GM18951 (cell line): ENCODE measurements around the gene ZCCHC7.
A peak's percentile ranks its signal among the peaks of the same experiment; 100 is the strongest.
"Not testable (repeated sequence)": the region's sequence is repeated elsewhere in the genome, so short reads cannot be mapped to it uniquely, and the experiment has no call there.

Source experiments
- POLR2A ChIP-seq: IDR thresholded peaks from 4 replicates; pipeline ENCODE4 v1.6.1; 2011; ENCODE audit warnings: mild to moderate bottlenecking; ENCODE audit not compliant: insufficient read length, insufficient read depth; ENCODE audit errors: extremely low read depth
- in situ Hi-C: fragments of 300-500 bp; cut with MboI; formaldehyde crosslinking; loops from one replicate; pipeline ENCODE4 v1.12.0; 2022; ENCODE audit warnings: low sequenced_read_pairs, mixed read lengths, inconsistent platforms; ENCODE audit not compliant: unreplicated experiment

Gene ZCCHC7

DNA sequence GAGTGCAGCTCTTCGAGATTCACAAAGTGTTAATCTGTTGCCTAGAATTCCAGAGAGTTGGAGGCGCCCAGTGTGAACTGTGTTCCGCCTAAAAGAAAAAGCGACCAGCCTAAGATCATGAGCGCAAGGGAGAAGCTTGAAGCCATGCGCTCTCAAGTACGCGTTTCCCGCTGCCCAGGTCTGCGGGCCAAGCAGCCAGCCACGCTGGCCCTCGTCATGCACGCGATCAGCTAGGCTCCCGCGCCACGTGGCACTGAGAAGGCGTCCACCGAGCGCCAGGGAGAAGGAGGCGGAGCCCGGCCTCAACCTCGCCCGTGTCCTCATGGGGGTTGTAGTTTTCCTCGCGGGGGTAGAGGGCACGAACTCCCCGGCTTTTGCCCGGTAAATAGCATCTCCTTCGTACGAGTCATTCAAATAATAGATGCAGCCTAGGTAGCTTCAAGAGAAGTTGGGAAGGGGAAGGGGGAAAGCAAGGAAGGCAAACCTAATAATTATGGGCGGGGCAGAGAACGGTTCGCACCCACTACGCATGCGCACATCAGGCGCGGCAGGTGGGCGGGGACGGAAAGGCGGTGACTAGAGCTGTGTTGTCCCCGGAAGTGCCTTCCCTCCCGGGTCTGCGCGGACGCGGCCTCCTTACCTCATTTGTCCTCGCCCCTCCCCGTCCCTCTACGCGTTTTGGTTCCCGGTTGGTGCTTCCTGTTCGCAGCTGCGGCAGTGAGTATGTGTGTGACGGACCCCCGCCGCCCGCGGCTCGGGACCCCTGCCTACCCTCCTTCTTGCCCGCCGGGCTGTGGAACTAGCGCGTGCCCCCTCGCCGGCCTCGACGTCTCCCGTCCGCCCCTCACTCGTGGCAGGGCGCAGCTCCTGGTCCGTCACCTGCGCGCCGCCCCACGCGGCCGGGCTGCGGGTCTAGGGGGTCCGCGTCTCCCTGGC, at the start of gene ZCCHC7:
ZCCHC7 (plus strand) TSS at position 668 of the 936 bp plus-strand sequence.
- peak; percentile 88 for TF ChIP-seq POLR2A
- in situ Hi-C loops = no loop called here

DNA sequence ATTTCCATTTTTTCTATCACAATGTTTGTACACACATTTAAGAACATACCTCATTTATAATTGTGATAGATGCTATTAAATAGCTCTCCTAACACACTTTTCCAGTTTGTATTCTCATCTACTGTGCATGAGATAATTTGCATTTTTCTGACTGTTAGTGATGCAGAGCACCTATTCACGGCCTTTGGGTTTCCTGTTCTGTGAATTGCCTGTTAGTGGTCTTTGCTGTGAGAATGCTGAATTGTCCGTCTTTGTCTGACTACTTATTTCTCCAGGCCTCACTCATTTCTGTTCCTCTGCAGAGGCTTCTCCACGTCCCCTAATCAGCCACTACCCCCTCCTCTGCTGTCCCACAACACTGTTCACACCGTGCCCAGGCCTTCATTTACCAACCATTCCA, 45.6 kb upstream of the ZCCHC7 start:
- in situ Hi-C loops = not testable (repeated sequence)

DNA sequence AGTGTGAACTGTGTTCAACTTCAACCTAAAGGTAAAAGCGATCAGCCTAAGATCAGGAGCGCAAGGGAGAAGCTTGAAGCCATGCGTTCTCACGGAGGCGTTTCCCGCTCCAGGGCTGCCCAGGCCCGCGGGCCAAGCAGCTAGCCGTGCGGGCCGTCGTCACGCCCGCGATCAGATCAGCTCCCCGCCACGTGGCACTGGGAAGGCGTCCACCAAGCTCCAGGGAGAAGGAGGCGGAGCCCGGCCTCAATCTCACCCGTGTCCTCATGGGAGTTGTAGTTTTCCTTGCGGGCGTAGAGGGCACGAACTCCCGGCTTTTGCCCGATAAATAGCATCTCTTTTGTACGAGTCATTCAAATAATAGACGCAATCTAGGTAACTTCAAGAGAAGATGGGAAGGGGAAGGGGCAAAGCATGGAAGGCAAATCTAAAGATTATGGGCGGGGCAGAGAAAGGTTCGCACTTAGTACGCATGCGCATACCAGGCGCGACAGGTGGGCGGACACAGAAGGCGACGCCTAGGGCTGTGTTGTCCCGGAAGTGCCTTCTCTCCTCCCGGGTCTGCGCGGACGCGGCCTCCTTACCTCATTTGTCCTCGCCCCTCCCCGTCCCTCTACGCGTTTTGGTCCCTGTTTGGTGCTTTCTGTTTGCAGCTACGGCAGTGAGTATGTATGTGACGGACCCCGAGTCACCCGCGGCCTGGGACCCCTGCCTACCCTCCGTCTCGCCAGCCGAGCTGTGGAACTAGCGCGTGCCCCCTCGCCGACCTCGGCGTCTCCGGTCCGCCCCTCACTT, 40.8 kb upstream of the ZCCHC7 start:
- peak; percentile 80 for TF ChIP-seq POLR2A
- in situ Hi-C loops = no loop called here

DNA sequence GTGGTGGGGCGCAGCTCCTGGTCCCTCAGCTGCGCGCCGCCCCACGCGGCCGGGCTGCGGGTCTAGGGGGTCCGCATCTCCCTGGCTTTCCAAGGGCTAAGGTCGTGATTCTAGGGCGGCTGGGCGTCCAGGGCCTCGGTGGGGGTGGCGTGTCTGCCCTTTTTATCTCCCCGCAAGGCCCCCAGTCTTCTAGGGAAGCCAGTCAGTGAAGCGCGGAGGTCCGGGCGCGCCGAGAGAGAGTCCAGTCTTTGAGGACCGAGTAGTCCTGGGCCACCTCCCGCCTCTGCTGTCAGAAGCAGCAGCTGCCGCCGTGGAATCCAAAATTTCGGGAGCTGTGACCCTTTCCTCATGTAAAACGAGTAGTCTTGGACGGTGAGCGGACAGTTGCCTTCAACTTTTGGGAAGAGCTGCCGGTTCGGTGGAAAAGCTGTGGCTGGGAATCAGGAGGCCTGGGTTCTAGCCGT, 40.2 kb upstream of the ZCCHC7 start:
- in situ Hi-C loops = not testable (repeated sequence)

DNA sequence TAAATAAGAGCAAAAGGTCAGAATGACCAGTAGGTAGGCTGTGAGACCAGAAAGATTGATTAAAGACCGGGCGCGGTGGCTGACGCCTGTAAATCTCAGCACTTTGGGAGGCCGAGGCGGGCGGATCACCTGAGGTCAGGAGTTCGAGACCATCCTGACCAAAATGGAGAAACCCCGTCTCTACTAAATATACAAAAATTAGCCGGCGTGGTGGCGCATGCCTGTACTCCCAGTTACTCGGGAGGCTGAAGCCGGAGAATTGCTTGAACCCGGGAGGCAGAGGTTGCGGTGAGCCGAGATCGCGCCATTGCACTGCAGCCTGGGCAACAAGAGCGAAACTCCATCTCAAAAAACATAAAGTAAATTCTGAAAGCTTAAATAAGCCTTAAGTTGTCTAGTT, 38.9 kb upstream of the ZCCHC7 start:
- in situ Hi-C loops = not testable (repeated sequence)

DNA sequence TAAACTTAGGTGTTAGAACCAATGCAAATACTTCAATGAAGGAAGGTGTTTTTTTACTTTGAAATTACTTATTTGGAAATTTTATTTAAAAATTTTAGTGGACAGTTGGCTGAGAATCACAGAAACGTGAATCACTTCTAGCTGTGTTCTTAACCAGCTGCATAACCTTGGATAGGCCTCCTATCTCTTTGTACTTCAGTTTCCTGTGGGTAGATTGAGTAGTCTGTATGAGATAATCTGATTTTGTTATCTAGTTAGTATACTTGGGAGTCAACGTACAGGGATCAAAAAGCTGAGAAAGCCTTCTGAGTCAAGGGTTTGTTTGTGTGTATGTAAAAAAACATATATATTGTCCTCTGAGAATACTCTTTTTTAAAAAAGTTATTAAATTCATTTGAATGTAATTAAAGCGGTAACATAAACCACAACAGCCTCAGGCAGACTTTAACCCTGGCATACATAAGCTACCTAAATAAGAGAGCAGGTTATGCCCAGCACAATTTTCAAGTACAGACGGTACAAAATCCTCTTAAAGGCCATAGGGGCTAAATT, 38.1 kb upstream of the ZCCHC7 start:
- in situ Hi-C loops = no loop called here
- no peak for TF ChIP-seq POLR2A

DNA sequence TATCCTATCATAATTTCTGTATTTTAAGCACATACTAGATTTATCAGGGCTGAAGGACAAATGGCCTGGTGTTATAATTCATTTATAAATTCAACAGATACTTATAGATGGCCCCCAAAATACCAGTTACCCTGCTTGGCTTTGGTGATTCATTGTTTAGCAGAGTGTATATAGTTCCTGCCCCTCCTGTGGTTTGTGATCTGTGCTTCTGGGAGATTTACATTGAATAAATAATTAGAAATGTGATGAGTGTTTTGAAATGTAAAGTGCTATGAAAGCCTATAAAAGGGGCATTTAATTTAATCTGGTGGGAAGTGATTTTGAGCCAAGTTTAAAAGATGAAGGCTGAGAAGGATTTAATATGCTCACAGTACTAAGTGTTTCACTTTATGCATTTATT, 36.7 kb upstream of the ZCCHC7 start:
- in situ Hi-C loops = no loop called here
- TF ChIP-seq POLR2A = no peak

DNA sequence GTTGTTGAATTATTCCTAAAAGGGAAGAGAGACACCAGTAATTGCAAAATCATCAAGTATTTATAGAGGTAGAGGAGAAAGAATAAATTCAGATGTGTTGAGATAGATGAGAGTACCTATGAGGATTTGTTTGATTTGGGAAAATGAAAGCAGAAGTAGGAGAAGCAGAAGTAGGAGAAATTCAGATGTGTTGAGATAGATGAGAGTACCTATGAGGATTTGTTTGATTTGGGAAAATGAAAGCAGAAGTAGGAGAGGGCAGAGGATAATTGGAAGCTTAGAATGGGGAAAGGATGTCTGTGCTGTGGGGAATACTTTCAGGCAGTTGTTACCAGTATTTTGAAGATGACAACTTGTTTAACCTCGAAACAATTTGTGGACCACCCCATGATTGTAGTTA, 35.1 kb upstream of the ZCCHC7 start:
- in situ Hi-C loops = no loop called here
- TF ChIP-seq POLR2A = no peak

DNA sequence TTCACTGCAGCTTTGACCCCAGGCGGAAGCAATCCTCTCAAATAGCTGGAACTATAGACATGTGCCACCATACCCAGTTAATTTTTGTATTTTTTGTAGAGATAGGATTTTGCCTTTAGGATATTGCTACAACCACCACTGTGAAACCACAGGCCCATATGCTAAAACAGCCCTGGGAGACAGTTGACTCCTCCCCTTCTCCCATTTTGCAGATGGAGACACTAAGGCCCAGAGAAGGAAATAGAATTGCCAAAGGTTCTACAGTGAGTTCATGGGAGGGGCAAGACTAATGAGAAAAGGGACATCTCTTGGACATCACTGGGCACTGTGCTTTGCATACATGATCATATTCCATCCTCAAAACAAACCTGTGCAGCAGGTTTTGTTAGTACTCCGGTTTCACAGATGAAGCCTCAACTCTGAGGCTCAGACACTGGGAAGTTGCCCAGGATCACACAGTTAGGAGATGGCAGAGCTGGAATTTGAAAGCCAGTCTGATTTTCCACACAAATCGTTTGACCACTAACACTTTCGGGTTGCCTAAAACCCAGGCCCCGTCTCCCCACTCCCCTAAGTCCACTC, 27.6 kb upstream of the ZCCHC7 start:
- in situ Hi-C loops = not testable (repeated sequence)

DNA sequence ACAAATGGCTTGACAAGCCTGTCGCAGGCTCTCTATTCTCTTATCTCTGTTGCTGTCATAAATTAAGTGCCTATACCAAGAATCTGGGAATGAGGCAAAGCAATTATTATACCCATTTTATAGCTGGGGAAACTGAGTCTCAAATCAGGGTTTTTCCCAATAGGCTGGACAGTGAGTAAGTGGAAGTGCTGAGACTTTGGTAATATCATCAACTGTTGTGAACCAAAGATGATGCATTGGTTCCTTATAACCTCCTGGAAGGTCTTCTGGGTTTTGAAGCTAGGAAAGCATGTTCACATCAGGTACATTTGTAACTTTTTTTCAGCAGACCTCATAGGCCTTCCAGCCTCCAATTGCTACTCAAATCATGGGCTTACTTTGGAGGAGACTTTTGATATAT, 25.6 kb upstream of the ZCCHC7 start:
- TF ChIP-seq POLR2A = no peak
- in situ Hi-C loops = no loop called here

DNA sequence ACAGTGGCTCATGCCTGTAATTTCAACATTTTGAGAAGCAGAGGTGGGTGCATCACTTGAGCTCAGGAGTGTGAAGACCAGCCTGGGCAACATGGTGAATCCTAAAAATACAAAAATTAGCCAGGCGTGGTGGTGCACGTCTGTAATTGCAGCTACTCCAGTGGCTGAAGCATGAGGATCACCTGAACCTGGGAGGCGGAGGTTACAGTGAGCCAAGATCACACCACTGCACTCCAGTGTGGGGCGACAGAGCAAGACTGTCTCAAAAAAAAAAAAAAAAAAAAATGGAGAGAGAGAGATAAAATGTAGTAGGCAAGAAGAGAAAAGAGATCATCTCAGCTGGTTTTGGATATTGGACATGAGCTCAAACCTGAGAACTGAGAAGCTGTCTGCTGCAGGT, 23.7 kb upstream of the ZCCHC7 start:
- TF ChIP-seq POLR2A = no peak
- in situ Hi-C loops = no loop called here

DNA sequence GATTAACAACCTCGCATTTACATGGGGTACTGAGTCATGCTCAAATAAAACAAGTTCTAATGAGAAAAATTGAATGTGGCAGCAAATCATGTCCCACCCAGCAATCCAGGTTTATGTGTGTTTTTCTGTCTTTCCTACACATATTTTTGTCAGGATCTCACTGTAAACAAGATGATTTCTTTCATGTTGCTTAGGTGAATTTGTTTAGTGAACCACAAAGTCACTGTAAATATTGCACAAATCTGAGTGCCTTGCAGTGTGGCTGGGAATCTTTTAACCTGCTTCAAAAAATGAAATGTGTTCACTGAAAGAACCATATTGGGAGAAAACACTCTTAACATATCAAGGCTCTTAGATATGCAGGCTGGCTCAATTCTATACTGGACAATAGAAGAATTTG, 23.1 kb upstream of the ZCCHC7 start:
- TF ChIP-seq POLR2A = no peak
- in situ Hi-C loops = no loop called here

DNA sequence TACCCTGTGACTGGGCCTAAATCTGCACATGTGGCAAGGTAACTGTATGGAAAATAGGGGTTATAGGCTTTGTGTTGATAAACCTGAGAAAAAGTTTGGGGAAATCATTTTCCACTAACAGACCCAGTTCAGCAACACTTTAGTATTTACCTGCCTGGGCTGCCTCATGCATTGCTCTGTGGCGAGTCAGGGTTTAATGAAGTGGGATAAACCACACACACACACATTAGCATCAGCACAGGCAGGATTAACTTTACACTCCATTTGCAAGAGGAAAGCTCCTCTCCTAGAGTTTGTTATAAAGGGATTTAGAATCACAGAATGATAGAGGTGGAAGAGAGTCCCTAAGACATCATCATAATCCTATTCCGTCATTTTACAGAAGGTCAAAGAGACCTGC, 20.0 kb upstream of the ZCCHC7 start:
- TF ChIP-seq POLR2A = no peak
- in situ Hi-C loops = no loop called here
